Measurements from ENCODE around the gene PLA2G4F.

PLA2G4F gene

GRCh38 chr15:42151141-42151561 is 5.3 kb downstream of the PLA2G4F start:
- POLR2A ChIA-PET (ENCODE audit: low non-redundant PET), result no interaction called here
- H3K27ac ChIP-seq, result peak overlapping the region; percentile 78
- no peak for TF ChIP-seq CTCF (conservative IDR thresholded peaks at IDR 0.05; ENCODE audit: low read depth)
- CTCF ChIA-PET, result interaction anchor here (0.8 kb wide), 1 partner anchor 14 kb away, joined by 5 read pairs; no protein-coding TSS in a partner anchor
- DNase-seq (ENCODE audit: low spot score), result no peak

GRCh38 chr15:42150219-42150970 is 6.0 kb downstream of the PLA2G4F start:
- POLR2A ChIA-PET (ENCODE audit: low non-redundant PET), result no interaction called here

GRCh38 chr15:42149493-42150218 is 6.8 kb downstream of the PLA2G4F start:
- DNase-seq (ENCODE audit: low spot score), result no peak
- H3K27ac ChIP-seq, result no peak overlapping the region
- ChIA-PET POLR2A (ENCODE audit: low non-redundant PET) (no interaction called here), CTCF (interaction anchor here (0.7 kb wide), 1 partner anchor 259 kb away, joined by 3 read pairs; no protein-coding TSS in a partner anchor)
- no peak for TF ChIP-seq CTCF (conservative IDR thresholded peaks at IDR 0.05; ENCODE audit: low read depth)

More at GRCh38 chr15:42150219-42150970, 6.0 kb downstream of the PLA2G4F start:
- CTCF ChIA-PET, result interaction anchor here (0.8 kb wide), 1 partner anchor 13 kb away, joined by 5 read pairs; no protein-coding TSS in a partner anchor
- DNase-seq (ENCODE audit: low spot score), result no peak
- no peak for TF ChIP-seq CTCF (conservative IDR thresholded peaks at IDR 0.05; ENCODE audit: low read depth)
- no peak overlapping the region for H3K27ac ChIP-seq

GRCh38 chr15:42148808-42149492 is 7.5 kb downstream of the PLA2G4F start:
- CTCF ChIA-PET, result interaction anchor here (0.7 kb wide), 1 partner anchor 258 kb away, joined by 3 read pairs; no protein-coding TSS in a partner anchor
- POLR2A ChIA-PET (ENCODE audit: low non-redundant PET), result no interaction called here
- DNase-seq (ENCODE audit: low spot score), result no peak

GRCh38 chr15:42147431-42147735 is 9.1 kb downstream of the PLA2G4F start:
- H3K27ac ChIP-seq, result no peak overlapping the region
- no peak for DNase-seq (ENCODE audit: low spot score)
- POLR2A ChIA-PET (ENCODE audit: low non-redundant PET), result no interaction called here
- CTCF ChIA-PET, result interaction anchor here (0.7 kb wide), 1 partner anchor 10 kb away, joined by 9 read pairs; no protein-coding TSS in a partner anchor
- TF ChIP-seq CTCF (conservative IDR thresholded peaks at IDR 0.05; ENCODE audit: low read depth), result no peak

More at GRCh38 chr15:42148808-42149492, 7.5 kb downstream of the PLA2G4F start:
- H3K27ac ChIP-seq, result no peak overlapping the region
- TF ChIP-seq CTCF (conservative IDR thresholded peaks at IDR 0.05; ENCODE audit: low read depth), result no peak

Measured in RWPE1 (cell line).